Spleen (tissue), 7 donors: Measurements from ENCODE around the gene PLEKHA7.

Experiments used
- CTCF ChIP-seq, 11 experiments: fragments of 200-600 bp in 7 of 11; fragments of 450-650 bp in 4 of 11; sonication (generic) in 4 of 11; IDR thresholded peaks in 8 of 11; conservative IDR thresholded peaks in 3 of 11; 1 replicate in 7 of 11; 2 replicates in 4 of 11; pipeline versions ENCODE4 v1.4.0 to v1.8.0; 2016 to 2021; ENCODE audit warnings: antibody characterized with exemption in 11 of 11, inconsistent platforms in 4 of 11, mild to moderate bottlenecking in 1 of 11
- POLR2A ChIP-seq, 3 donors: fragments of 450-650 bp; IDR thresholded peaks; one replicate each; pipeline ENCODE4 v1.5.1; 2017; ENCODE audit warnings: antibody characterized with exemption in 3 of 3, mild to moderate bottlenecking in 1 of 3
- POLR2AphosphoS5 ChIP-seq, 3 donors: sonication (generic); formaldehyde crosslinking; IDR thresholded peaks; one replicate each; pipeline ENCODE4 v1.5.1; 2017; ENCODE audit warnings: antibody characterized with exemption in 3 of 3
- donor health status: DM: no; HTN: no; CAD: no; lungs with moderate emphysema.
- donor health status: DM: no; HTN: no; CAD: no.
- donor health status: DM: no; HTN: no; CAD: no.

GRCh38 chr11:16749666-16750065 is 264.5 kb downstream of the PLEKHA7 start:
- no peak for TF ChIP-seq CTCF (IDR thresholded peaks at IDR 0.05 in 8 of 11, conservative IDR thresholded peaks at IDR 0.05 in 3 of 11)
- no peak for TF ChIP-seq POLR2AphosphoS5 (IDR thresholded peaks at IDR 0.05)
- no peak for TF ChIP-seq POLR2A (IDR thresholded peaks at IDR 0.05)
